ENCODE results near the gene SPTBN1.
A peak's percentile ranks its signal among the peaks of the same experiment; 100 is the strongest.

The SPTBN1 gene

GRCh38 chr2:54557601-54558187 is 101.6 kb downstream of the SPTBN1 start:
- DNase-seq, result peak; percentile 54 to 77 (median 68)

GRCh38 chr2:54558188-54559005 is 102.3 kb downstream of the SPTBN1 start:
- DNase-seq, result peak; percentile 41 to 79 (median 64)

GRCh38 chr2:54559006-54559445 is 102.9 kb downstream of the SPTBN1 start:
- no peak for DNase-seq

- DNase-seq, result peak in 1 of 5 donors; percentile 38
Measured at GRCh38 chr2:54559593-54560145, 103.5 kb downstream of the SPTBN1 start.

GRCh38 chr2:54560146-54560881 is 104.2 kb downstream of the SPTBN1 start:
- DNase-seq, result peak in 2 of 5 donors; percentile 22 to 74

- no peak for DNase-seq
Measured at GRCh38 chr2:54561010-54561409, 104.9 kb downstream of the SPTBN1 start.

- no peak for DNase-seq
Measured at GRCh38 chr2:54564439-54564838, 108.3 kb downstream of the SPTBN1 start.

GRCh38 chr2:54565551-54565950 is 109.4 kb downstream of the SPTBN1 start:
- DNase-seq, result no peak

GRCh38 chr2:54566896-54567295 is 110.8 kb downstream of the SPTBN1 start:
- no peak for DNase-seq

- DNase-seq, result no peak
Measured at GRCh38 chr2:54568876-54569321, 112.8 kb downstream of the SPTBN1 start.

GRCh38 chr2:54569745-54570301 is 113.7 kb downstream of the SPTBN1 start:
- DNase-seq, result peak in 1 of 5 donors; percentile 78

GRCh38 chr2:54570321-54570855 is 114.3 kb downstream of the SPTBN1 start:
- no peak for DNase-seq

- peak; percentile 19 to 89 (median 55) for DNase-seq
Measured at GRCh38 chr2:54570925-54571694, 115.0 kb downstream of the SPTBN1 start.

- peak in 1 of 5 donors; percentile 75 for DNase-seq
Measured at GRCh38 chr2:54572262-54572635, 116.1 kb downstream of the SPTBN1 start.

- DNase-seq, result peak in 3 of 5 donors; percentile 24 to 79 (median 41)
Measured at GRCh38 chr2:54572636-54573536, 116.8 kb downstream of the SPTBN1 start.

- DNase-seq, result no peak
Measured at GRCh38 chr2:54573537-54573919, 117.4 kb downstream of the SPTBN1 start.

GRCh38 chr2:54574107-54574859 is 118.2 kb downstream of the SPTBN1 start:
- peak; percentile 32 to 87 (median 67) for DNase-seq

GRCh38 chr2:54574860-54575247 is 118.7 kb downstream of the SPTBN1 start:
- peak in 1 of 5 donors; percentile 77 for DNase-seq

- DNase-seq, result peak in 1 of 5 donors; percentile 62
Measured at GRCh38 chr2:54575379-54575888, 119.3 kb downstream of the SPTBN1 start.
